Omental fat pad (tissue), 4 donors: Measurements from ENCODE around the gene ITGA6. TPM values are rescaled to one million over a fixed set of nuclear protein-coding genes. Genes with fewer than 3 reads are reported as not detected.

Experiments used
- ATAC-seq: fragments of 150-250 bp; one replicate; pipeline ENCODE4 v1.9.1; 2016; ENCODE audit warnings: mild to moderate bottlenecking, moderate library complexity; ENCODE audit not compliant: low FRiP score
- DNase-seq: peaks from one replicate; pipeline ENCODE4 v3.0.0-alpha.2; 2019; ENCODE audit warnings: low spot score
- total RNA-seq, 4 donors: library from RNA; depleted of rRNA; stranded (reverse); fragments of >200 nt; gene quantifications; one replicate each; pipeline ENCODE4 v1.1.0, GENCODE V29; 2016
- TF ChIP-seq, protein P1 (sequence below), 3 donors: fragments of 450-650 bp; IDR thresholded peaks; one replicate each; pipeline ENCODE4 v1.5.1; 2016 to 2017; ENCODE audit warnings: antibody characterized with exemption in 3 of 3, mild to moderate bottlenecking in 3 of 3, moderate library complexity in 2 of 3

ITGA6 gene
- 100 to 1,000 TPM in 1 of 4 donors, 10 to 100 TPM in 3; 42.3 to 254 (median 93.9) TPM for total RNA-seq

DNA sequence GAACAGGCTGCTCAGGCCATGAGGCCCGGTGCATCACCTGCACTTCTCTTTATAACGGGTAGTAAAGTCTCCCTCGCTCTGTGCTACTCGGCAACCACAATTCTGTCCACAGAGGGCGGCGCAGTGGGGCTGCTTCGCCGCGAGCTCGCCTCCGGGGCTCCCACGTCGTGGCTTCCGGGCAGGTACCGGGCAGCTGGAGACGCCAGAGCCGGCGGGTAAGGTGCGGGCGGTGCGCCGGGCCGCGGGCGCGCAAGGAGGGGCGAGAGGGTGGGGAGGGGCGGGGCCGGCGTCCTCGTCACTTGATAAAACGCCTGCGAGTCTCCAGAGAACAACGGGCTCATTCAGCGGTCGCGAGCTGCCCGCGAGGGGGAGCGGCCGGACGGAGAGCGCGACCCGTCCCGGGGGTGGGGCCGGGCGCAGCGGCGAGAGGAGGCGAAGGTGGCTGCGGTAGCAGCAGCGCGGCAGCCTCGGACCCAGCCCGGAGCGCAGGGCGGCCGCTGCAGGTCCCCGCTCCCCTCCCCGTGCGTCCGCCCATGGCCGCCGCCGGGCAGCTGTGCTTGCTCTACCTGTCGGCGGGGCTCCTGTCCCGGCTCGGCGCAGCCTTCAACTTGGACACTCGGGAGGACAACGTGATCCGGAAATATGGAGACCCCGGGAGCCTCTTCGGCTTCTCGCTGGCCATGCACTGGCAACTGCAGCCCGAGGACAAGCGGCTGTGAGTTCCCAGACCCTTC is at the start of gene ITGA6:
Gene ITGA6, plus strand, starts transcription at position 331 of the 734 bp plus-strand sequence.
- peak; percentile 78 for ATAC-seq
- DNase-seq, result no peak
- TF ChIP-seq, protein P1, sequence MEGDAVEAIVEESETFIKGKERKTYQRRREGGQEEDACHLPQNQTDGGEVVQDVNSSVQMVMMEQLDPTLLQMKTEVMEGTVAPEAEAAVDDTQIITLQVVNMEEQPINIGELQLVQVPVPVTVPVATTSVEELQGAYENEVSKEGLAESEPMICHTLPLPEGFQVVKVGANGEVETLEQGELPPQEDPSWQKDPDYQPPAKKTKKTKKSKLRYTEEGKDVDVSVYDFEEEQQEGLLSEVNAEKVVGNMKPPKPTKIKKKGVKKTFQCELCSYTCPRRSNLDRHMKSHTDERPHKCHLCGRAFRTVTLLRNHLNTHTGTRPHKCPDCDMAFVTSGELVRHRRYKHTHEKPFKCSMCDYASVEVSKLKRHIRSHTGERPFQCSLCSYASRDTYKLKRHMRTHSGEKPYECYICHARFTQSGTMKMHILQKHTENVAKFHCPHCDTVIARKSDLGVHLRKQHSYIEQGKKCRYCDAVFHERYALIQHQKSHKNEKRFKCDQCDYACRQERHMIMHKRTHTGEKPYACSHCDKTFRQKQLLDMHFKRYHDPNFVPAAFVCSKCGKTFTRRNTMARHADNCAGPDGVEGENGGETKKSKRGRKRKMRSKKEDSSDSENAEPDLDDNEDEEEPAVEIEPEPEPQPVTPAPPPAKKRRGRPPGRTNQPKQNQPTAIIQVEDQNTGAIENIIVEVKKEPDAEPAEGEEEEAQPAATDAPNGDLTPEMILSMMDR (IDR thresholded peaks at IDR 0.05), result no peak

DNA sequence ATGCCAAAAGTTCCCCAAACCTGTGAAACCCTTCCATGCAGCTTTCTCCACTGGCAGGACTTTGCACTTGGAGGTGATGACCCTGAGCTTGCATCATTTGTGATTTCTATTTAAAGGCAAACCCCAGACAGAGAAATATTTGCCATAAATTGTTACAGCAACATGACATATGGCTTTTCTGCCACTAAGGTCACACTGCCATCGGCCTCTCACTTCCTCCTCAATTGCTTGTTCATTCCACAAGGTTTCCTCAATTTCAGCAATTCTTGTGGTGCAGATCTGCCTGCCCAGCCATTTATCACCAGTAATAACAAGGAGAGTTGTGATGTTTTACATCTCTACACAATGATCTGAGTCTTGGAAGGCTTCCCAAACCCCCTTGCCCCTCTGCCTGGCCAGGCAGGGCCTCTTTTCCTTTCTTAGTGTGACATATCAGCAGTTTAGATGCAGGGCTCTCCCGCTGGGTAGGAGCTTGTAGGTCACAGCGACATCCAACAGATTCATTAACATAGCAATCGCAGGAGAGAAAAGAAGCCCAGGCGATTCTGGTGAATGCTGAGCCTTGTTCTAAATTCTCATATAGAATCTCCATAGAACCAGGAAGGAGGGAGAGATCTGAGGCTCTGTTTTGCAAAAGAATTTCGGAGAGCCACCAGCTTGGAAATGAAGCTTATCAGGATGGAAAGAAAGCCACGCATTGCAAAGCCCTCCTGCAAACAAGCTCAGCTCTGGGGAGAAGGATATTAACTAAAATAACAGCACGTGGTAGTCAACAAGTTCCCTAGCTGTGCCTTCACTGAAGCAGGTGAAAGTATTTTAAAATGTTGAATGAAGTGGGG is 46.7 kb upstream of the ITGA6 start:
- TF ChIP-seq, protein P1 (IDR thresholded peaks at IDR 0.05), result no peak
- DNase-seq, result no peak
- no peak for ATAC-seq

DNA sequence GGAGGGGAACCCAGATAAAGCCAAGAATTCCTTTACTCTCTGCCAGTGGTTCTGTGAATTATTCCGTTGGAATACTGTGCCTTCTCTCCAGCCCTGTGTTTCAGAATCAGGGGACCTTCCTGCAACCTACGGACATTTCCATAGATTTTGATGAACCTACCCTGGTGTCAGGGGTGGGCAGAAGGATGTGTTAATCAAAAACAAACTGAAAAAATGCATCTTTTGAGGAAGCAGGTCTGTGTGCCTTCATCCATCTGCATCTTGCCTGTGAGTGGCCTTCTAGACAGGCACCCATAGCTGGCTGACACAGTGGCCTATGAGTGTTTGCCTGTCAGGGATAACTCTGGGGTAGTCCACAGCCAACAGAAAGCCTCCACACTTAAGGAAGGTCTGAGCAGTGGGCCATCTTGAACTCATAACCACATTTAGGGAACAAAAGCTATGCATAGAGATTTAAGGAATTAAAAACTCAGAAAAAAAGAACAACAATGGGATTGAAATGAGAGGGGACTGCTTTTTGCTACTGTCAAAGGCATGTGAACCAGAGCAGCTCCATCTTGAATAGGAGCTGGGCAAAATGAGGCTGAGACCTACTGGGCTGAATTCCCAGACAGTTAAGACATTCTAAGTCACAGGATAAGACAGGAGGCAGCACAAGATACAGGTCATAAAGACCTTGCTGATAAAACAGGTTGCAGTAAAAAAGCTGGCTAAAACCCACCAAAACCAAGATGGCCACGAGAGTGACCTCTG is 45.9 kb upstream of the ITGA6 start:
- DNase-seq, result no peak
- TF ChIP-seq, protein P1 (IDR thresholded peaks at IDR 0.05), result no peak
- no peak for ATAC-seq

DNA sequence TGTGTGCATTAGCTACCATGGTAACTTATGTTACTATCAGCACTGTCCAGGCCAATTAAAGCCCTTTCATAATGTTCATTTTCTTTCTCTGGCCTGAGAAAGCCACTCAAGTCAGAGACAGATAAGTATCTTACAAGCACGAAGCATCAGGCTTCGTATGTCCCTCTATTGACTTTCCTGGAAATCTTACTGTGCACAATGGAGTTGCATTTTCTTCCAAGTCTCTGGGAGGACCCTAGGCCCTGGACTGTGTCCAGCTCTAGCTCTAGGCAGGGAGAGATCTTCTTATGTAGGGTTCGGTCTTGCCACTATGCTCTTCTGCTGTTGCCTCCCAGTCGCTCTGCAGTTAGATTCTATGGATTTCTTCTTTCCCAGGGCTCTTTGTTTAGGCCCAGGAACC is 40.0 kb upstream of the ITGA6 start:
- ATAC-seq, result no peak
- DNase-seq, result no peak
- TF ChIP-seq, protein P1 (IDR thresholded peaks at IDR 0.05), result no peak

DNA sequence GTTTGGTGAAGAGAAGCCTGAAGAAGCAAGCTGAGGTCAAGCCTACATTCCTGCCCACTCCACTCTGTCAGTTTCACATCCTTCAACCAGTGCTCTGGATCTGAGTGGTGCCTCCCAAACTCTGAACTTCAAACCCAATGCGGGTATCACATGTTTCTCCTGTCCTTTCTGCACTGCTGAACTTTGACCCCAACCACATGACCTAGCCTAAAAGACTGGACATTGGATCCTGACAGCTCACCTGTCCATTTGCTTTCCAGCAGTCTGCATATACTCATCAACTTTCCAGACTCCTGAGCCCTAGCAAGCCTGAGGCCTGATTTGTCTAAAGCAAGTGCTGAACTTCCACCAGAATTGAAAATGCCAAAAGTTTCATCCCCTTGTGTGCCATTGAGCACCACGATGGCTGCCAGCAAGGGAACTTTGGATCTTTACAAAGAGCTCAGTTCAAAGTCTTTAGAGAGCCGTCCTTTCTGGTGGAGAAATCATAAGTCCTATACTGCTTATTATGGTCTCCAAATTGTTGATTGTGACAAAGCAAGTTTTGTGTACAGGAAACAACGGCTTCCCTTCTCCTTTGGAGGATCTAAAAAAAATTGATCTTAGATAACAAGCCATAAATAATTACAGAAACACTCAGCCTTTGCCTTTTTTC is 37.6 kb upstream of the ITGA6 start:
- no peak for ATAC-seq
- TF ChIP-seq, protein P1 (IDR thresholded peaks at IDR 0.05), result no peak
- DNase-seq, result no peak

DNA sequence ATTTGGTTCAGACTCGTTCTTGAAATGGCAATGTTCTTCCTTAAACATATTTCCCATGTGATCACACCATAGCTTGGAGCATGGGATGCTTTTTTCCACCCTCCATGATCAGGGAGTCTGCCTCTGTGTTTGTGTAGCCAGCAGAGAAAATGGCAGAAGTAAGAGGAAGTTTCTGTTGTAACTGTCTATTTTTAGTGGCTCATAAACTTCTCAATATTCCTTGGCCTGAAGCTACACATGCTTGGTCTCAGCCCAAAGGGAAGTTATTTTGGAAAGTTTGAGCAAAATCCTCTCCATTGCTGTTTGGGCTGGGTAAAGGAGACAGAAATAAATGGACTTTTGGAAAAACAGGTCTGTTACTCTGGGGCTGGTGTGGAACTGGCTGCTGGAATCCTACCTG is 33.4 kb upstream of the ITGA6 start:
- ATAC-seq (no peak), DNase-seq (no peak)
- TF ChIP-seq, protein P1 (IDR thresholded peaks at IDR 0.05), result no peak
